GM12873 (cell line): ENCODE data around the gene ZNF692.

Experiments
- TF ChIP-seq, protein P1 (sequence below): IDR thresholded peaks from 2 replicates; pipeline ENCODE4 v1.5.1; 2012; ENCODE audit warnings: low read depth, mild to moderate bottlenecking, moderate library complexity, low read length, control low read depth; ENCODE audit not compliant: insufficient read depth; ENCODE audit errors: missing control alignments

Gene ZNF692

DNA sequence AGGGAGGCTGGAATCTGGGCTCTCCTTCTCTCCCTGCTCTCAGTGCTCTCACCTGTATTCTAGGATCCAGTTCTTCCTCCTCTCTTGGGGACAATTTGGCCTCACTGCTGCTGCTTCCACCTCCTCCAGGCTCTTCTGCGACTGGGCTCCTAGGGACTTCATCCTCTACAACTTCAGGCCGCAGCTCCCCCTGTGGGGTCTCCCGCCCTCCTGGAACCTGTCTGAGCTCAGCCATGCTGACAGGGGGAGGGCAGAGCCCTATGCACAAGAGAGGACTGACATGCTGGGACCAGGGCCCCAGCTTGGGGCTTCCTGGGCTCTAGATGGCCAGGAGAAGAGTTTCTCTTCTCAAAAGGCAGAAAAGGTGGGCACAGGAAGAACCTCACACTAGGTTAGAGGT, 34.2 kb downstream of the ZNF692 start:
- TF ChIP-seq, protein P1, sequence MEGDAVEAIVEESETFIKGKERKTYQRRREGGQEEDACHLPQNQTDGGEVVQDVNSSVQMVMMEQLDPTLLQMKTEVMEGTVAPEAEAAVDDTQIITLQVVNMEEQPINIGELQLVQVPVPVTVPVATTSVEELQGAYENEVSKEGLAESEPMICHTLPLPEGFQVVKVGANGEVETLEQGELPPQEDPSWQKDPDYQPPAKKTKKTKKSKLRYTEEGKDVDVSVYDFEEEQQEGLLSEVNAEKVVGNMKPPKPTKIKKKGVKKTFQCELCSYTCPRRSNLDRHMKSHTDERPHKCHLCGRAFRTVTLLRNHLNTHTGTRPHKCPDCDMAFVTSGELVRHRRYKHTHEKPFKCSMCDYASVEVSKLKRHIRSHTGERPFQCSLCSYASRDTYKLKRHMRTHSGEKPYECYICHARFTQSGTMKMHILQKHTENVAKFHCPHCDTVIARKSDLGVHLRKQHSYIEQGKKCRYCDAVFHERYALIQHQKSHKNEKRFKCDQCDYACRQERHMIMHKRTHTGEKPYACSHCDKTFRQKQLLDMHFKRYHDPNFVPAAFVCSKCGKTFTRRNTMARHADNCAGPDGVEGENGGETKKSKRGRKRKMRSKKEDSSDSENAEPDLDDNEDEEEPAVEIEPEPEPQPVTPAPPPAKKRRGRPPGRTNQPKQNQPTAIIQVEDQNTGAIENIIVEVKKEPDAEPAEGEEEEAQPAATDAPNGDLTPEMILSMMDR, result no peak

DNA sequence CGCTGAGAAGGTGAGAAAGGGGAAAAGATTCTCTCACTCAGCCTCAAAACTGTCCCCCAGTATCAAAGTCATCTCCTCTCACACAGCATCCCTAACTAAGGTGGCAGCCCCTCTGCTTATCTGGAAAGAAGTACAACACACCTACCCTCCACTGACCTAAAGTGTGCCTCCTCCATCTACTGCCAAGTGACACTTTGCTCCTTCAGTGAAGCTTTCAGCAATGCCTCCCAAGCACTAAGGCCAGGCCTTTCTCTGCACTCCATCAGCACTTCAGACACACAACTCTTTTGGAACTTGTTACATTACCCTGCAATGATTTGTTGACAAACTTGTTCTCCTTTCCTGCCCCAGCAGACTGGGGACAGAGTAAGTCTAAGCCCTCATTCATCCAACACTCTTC, 34.6 kb downstream of the ZNF692 start:
- TF ChIP-seq, protein P1, result no peak

DNA sequence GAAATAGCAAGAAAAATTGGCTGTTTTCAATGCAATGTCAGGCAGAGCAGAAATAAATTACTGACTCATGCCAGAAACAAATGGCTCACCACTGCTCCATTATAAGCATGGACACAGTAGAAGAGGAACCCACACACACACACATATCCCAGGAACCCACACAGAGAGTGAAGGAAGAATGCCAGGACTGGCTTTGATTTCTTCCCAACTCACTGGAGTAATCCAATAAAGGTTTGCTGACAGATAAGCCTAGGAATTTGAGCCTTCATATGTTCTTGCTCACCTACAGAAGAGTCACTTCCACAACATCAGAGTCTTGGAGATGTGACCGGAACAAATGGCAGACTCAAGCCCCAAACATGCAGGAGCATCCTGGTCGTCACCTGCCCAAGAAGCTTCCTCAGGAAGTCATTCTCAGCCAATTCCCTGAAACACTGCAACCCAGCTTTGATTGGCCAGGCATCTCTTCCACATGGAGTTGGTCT, 35.3 kb downstream of the ZNF692 start:
- TF ChIP-seq, protein P1, result no peak

DNA sequence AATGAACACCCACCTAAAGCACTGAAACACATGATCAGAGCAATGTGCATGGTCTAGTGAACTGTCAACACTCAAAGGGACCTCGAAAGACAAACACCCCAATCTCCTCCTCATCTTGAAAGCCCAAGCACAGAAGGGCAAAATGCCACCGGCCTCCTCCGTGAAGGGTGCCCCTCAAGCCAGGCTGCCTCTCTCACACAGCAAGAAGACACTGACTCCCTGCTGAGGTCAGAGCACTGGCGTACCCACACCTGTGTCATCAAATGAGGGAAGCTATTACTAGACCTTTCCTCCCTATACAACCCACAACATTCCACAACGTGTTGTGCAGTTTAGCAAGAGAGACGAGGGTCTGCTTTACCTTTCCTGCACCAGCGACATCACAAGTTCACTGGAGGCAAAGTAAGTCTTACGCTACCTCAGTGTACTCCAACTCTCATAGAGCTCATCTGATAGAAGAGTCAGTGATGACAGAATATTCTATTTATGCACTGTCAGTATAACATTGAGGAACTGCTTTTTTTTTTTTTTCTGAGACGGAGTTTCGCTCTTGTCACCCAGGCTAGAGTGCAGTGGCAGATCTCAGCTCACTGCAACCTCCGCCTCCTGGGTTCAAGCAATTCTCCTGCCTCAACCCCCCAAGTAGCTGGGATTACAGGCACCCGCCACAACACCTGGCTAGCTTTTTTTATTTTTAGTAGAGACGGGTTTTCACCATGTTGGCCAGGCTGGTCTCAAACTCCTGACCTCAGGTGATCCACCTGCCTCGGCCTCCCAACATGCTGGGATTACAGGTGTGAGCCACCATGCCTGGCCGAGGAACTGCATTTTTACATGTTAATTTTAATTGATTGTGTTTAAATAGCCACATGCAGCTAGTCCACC, 36.5 kb downstream of the ZNF692 start:
- TF ChIP-seq, protein P1, result no peak

DNA sequence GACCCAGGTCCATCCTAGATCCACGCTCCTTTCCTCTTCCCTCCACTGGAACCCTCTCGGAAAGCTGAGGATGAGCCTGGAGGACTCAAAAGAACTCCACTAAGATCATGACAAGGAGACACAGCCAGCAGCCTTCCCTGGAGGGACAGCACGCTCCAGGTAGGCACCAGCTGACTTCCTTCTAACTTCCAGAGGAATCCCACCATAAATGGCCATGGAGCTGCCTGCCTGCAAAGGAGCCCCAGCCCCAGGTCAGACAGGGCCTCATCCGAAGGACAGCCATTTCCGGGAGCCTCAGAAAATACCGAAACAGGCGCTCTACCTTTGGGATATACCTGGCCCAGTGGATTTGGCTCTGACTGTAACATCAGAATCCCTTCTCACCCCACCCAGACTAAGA, 37.2 kb downstream of the ZNF692 start:
- TF ChIP-seq, protein P1, result no peak

DNA sequence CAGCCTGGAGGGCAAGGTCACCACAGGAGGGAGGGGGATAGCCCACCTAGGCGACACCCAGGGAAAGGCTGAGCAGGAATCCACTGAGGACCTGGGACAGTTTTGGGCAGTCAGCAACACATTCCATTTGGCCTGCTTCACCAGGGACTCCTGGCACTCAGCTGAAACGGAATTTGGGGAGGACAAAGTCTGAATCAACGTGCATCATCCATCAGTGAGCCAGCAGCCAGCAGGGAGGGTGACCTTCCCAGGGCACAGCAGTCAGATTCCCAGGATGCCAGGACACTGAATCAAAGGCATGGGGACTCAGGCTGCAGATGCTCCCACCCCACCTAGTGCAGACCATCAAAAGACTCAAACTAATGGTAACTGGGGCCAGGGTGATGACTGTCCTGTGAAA, 37.8 kb downstream of the ZNF692 start:
- TF ChIP-seq, protein P1, result no peak

DNA sequence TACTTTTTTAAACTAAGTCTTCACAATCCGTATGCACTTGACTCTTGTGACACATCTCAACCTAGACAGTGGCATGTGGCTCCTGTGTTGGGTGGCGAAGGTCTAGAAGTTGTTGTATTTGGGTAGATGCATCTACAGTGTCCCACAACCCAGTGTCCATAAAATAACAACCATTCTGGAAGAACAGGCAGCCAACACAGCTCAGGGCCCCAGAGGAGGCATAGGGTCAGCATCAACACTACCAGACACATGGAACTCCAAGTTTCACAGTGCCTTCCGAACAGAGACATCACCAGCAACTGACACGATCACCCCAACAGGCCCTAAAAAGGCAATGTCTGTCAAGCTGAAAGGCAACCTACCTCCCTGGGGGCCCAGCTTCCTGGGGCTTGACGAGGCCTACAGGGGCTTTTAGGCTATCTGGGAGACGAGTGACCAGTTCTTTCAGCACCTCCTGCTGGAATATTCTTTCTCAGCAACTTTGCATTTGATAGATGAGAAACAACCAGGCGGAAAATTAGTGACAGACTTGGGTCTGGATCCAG, 38.8 kb downstream of the ZNF692 start:
- TF ChIP-seq, protein P1, result no peak
